Measurements from ENCODE around the gene AHSG. TPM values are rescaled to one million over a fixed set of nuclear protein-coding genes. Genes with fewer than 3 reads are reported as not detected.

The AHSG gene
- total and polyA plus RNA-seq, 2 experiments from 2014 or later, result 0.10 to 0.18 TPM

- Histone ChIP-seq H3K4me3 (no peak overlapping the region), H3K27me3 (ENCODE audit: insufficient read depth) (no peaks in the 10 kb centered on the region), H2AFZ (no peak overlapping the region), H4K20me1 (replicated peaks; ENCODE audit: insufficient read depth) (no peaks in the 10 kb centered on the region), H3F3A (replicated peaks; ENCODE audit: low read depth) (no peaks in the 10 kb centered on the region), H3K79me2 (replicated peaks; ENCODE audit: insufficient read depth) (no peaks in the 10 kb centered on the region), H3K36me3 (ENCODE audit: insufficient read depth) (no peaks in the 10 kb centered on the region), H3K27ac (ENCODE audit: low read depth) (no peak overlapping the region), H3K9me2 (ENCODE audit: insufficient read depth) (no peaks in the 10 kb centered on the region), H3K4me1 (ENCODE audit: insufficient read depth) (no peaks in the 10 kb centered on the region), H3K4me2 (no peak overlapping the region)
- DNase-seq (ENCODE audit: low spot score) (no peak), ATAC-seq (no peak)
- no peaks in the 10 kb centered on the region for H3K36me3 Mint-ChIP-seq (ENCODE audit: low read depth)
- H3K27me3 Mint-ChIP-seq (ENCODE audit: insufficient read depth, low read depth, poor library complexity), result no peaks in the 10 kb centered on the region
- TF ChIP-seq EZH2 (IDR thresholded peaks at IDR 0.05; ENCODE audit: low read depth, unreplicated experiment) (no peak), ZNF462 (CRISPR knock-in tag; IDR thresholded peaks at IDR 0.05) (no peak), EZH2phosphoT487 (IDR thresholded peaks at IDR 0.05; ENCODE audit: unreplicated experiment) (no peak), ETS1 (IDR thresholded peaks at IDR 0.05) (no peak), JUNB (IDR thresholded peaks at IDR 0.05; ENCODE audit: unreplicated experiment) (no peak), STAT1 (IDR thresholded peaks at IDR 0.05; ENCODE audit: unreplicated experiment) (no peak), CTCF (conservative IDR thresholded peaks at IDR 0.05; ENCODE audit: low read depth in 2 of 2) (no peak), ZNF331 (CRISPR knock-in tag; IDR thresholded peaks at IDR 0.05; ENCODE audit: low read depth) (no peak), POLR2AphosphoS5 (IDR thresholded peaks at IDR 0.05; ENCODE audit: low read depth) (no peak), CREB1 (CRISPR knock-in tag; IDR thresholded peaks at IDR 0.05; ENCODE audit: low read depth) (no peak), NANOG (IDR thresholded peaks at IDR 0.05; ENCODE audit: borderline replicate concordance) (no peak), REST (IDR thresholded peaks at IDR 0.05; ENCODE audit: unreplicated experiment) (no peak), ZNF114 (CRISPR knock-in tag; IDR thresholded peaks at IDR 0.05) (no peak)
- no peaks in the 10 kb centered on the region for H3K9me3 Mint-ChIP-seq
- H3K27ac Mint-ChIP-seq, result no peak overlapping the region
- peaks cover 3% of the 10 kb centered on the region; the same call in 1 of the 3 replicates for H3K4me1 Mint-ChIP-seq
- H3K4me3 Mint-ChIP-seq, result no peak overlapping the region
Observed at GRCh38 chr3:186605561-186606545, 7.0 kb upstream of the AHSG start.
